Measurements from ENCODE around the gene FHOD3. TPM values are rescaled to one million over a fixed set of nuclear protein-coding genes. Genes with fewer than 3 reads are reported as not detected.

The FHOD3 gene
- total RNA-seq, 1 experiment from 2014 or later = 0.10 TPM

DNA sequence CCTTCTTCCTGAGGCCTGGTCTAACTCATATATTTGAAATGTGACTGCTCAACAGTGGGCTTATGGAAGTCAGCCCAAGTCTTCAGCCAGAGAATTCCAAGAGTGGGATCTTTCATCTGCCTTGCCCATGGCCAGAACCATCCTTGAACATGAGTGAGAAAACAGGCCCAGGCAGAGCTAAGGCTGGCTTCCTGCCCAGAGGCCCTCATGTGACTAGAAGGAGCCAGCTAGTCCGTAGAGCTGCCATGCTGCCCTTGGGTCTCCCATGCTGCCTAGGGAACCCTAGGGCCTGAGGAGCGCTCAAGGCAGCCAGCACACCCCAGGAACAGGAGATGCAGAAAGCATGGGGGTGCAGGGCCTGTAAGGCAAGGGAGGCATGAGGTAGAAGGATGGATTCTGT, 203.6 kb downstream of the FHOD3 start:
- H3K9me3 ChIP-seq (replicated peaks) = no peaks in the 10 kb centered on the region
- no peak overlapping the region for H3K4me3 ChIP-seq
- H3K27me3 ChIP-seq = no peaks in the 10 kb centered on the region
- DNase-seq = no peak
- H3K36me3 ChIP-seq = no peaks in the 10 kb centered on the region
- no peaks in the 10 kb centered on the region for H3K4me1 ChIP-seq
- H3K27ac ChIP-seq = no peak overlapping the region

DNA sequence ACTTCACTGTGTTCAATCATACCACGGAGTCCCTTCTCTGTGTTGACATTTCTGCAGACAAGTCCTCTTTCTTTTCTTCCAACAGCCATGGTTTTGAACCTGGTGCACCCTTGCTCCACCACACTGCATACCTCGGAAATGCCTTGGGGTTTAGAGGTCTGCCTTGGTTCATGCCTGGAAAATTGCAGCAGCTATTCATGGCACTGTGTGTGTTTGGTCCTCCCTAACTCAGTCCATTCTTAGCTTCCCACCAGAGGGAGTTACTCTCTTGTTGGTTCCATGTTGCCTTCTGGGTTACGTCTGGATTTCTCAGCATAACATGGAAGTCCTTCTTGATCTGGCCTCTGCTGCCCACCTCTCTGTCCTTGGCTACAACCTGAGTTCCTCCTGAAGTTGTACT, 206.0 kb downstream of the FHOD3 start:
- Histone ChIP-seq H3K4me3 (no peak overlapping the region), H3K27ac (no peak overlapping the region), H3K36me3 (no peaks in the 10 kb centered on the region), H3K9me3 (replicated peaks) (no peaks in the 10 kb centered on the region), H3K4me1 (no peaks in the 10 kb centered on the region), H3K27me3 (no peaks in the 10 kb centered on the region)
- DNase-seq = no peak

- no peak overlapping the region for H3K4me3 ChIP-seq
- H3K4me1 ChIP-seq = no peaks in the 10 kb centered on the region
- no peaks in the 10 kb centered on the region for H3K9me3 ChIP-seq (replicated peaks)
- H3K36me3 ChIP-seq = no peaks in the 10 kb centered on the region
- no peak overlapping the region for H3K27ac ChIP-seq
- no peaks in the 10 kb centered on the region for H3K27me3 ChIP-seq
- no peak for DNase-seq
These were observed 207.4 kb downstream of the FHOD3 start for GRCh38 chr18:36504928-36505327.

GRCh38 chr18:36505665-36506064, 208.2 kb downstream of the FHOD3 start:
- H3K9me3 ChIP-seq (replicated peaks) = no peaks in the 10 kb centered on the region
- no peak for DNase-seq
- no peaks in the 10 kb centered on the region for H3K27me3 ChIP-seq
- no peaks in the 10 kb centered on the region for H3K36me3 ChIP-seq
- H3K4me1 ChIP-seq = no peaks in the 10 kb centered on the region
- no peak overlapping the region for H3K4me3 ChIP-seq
- H3K27ac ChIP-seq = no peak overlapping the region

- H3K4me3 ChIP-seq = no peak overlapping the region
- H3K4me1 ChIP-seq = no peaks in the 10 kb centered on the region
- no peaks in the 10 kb centered on the region for H3K9me3 ChIP-seq (replicated peaks)
- no peaks in the 10 kb centered on the region for H3K36me3 ChIP-seq
- H3K27me3 ChIP-seq = no peaks in the 10 kb centered on the region
- no peak overlapping the region for H3K27ac ChIP-seq
- DNase-seq = peak in 1 of 2 experiments; percentile 2
These were observed 212.2 kb downstream of the FHOD3 start for GRCh38 chr18:36509646-36510197.

DNA sequence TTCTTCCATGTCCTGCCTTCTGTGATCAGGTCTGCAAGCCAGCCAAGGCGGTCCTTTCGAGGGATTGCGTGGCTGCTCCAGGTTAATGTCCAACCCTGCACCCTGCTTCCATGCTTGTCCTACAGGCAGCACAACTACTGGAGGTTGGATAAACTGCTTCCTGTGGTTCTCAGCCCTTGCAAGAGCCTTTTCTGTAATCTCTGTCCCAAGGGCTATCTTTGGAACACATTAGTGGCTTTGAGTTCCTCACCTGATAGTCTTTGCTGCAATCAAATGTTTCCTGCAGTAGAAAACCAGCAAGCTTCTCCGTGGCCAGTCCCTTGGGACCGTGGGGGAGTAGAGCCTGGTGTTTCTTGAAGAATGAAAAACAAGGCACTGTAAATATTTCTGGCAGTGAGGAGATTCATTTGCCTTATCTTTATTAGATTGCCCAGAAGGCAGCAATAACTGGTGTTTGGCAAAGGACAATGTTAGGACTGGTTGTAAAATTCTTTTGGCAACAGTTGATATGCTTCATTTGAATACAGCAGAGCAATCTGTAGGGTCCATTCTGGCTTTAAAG, 214.4 kb downstream of the FHOD3 start:
- no peak for DNase-seq
- H3K4me1 ChIP-seq = no peaks in the 10 kb centered on the region
- H3K27ac ChIP-seq = no peak overlapping the region
- no peak overlapping the region for H3K4me3 ChIP-seq
- H3K27me3 ChIP-seq = no peaks in the 10 kb centered on the region
- no peaks in the 10 kb centered on the region for H3K9me3 ChIP-seq (replicated peaks)
- H3K36me3 ChIP-seq = no peaks in the 10 kb centered on the region

GRCh38 chr18:36513556-36513955, 216.0 kb downstream of the FHOD3 start:
- Histone ChIP-seq H3K9me3 (replicated peaks) (no peaks in the 10 kb centered on the region), H3K4me1 (no peaks in the 10 kb centered on the region), H3K36me3 (no peaks in the 10 kb centered on the region), H3K27me3 (no peaks in the 10 kb centered on the region), H3K27ac (no peak overlapping the region), H3K4me3 (no peak overlapping the region)
- DNase-seq = no peak

GRCh38 chr18:36514778-36515177, 217.3 kb downstream of the FHOD3 start:
- Histone ChIP-seq H3K4me1 (no peaks in the 10 kb centered on the region), H3K4me3 (no peak overlapping the region), H3K9me3 (replicated peaks) (no peaks in the 10 kb centered on the region), H3K27ac (no peak overlapping the region), H3K27me3 (no peaks in the 10 kb centered on the region), H3K36me3 (no peaks in the 10 kb centered on the region)
- no peak for DNase-seq

- Histone ChIP-seq H3K4me1 (no peaks in the 10 kb centered on the region), H3K27ac (no peak overlapping the region), H3K9me3 (replicated peaks) (no peaks in the 10 kb centered on the region), H3K36me3 (no peaks in the 10 kb centered on the region), H3K27me3 (no peaks in the 10 kb centered on the region), H3K4me3 (no peak overlapping the region)
- DNase-seq = no peak
These were observed 218.7 kb downstream of the FHOD3 start for GRCh38 chr18:36516258-36516657.

GRCh38 chr18:36516726-36517125, 219.2 kb downstream of the FHOD3 start:
- no peaks in the 10 kb centered on the region for H3K9me3 ChIP-seq (replicated peaks)
- no peaks in the 10 kb centered on the region for H3K4me1 ChIP-seq
- H3K36me3 ChIP-seq = no peaks in the 10 kb centered on the region
- DNase-seq = no peak
- no peak overlapping the region for H3K4me3 ChIP-seq
- H3K27ac ChIP-seq = no peak overlapping the region
- H3K27me3 ChIP-seq = no peaks in the 10 kb centered on the region

GRCh38 chr18:36518839-36519238, 221.3 kb downstream of the FHOD3 start:
- Histone ChIP-seq H3K27me3 (no peaks in the 10 kb centered on the region), H3K27ac (no peak overlapping the region), H3K9me3 (replicated peaks) (no peaks in the 10 kb centered on the region), H3K4me1 (no peaks in the 10 kb centered on the region), H3K36me3 (no peaks in the 10 kb centered on the region), H3K4me3 (no peak overlapping the region)
- DNase-seq = no peak

- H3K27me3 ChIP-seq = no peaks in the 10 kb centered on the region
- no peaks in the 10 kb centered on the region for H3K4me1 ChIP-seq
- no peak for DNase-seq
- H3K27ac ChIP-seq = no peak overlapping the region
- no peaks in the 10 kb centered on the region for H3K36me3 ChIP-seq
- no peak overlapping the region for H3K4me3 ChIP-seq
- no peaks in the 10 kb centered on the region for H3K9me3 ChIP-seq (replicated peaks)
These were observed 221.8 kb downstream of the FHOD3 start for GRCh38 chr18:36519358-36519757.

- H3K27ac ChIP-seq = no peak overlapping the region
- no peak for DNase-seq
- H3K36me3 ChIP-seq = no peaks in the 10 kb centered on the region
- H3K27me3 ChIP-seq = no peaks in the 10 kb centered on the region
- no peaks in the 10 kb centered on the region for H3K4me1 ChIP-seq
- H3K9me3 ChIP-seq (replicated peaks) = no peaks in the 10 kb centered on the region
- H3K4me3 ChIP-seq = no peak overlapping the region
These were observed 225.0 kb downstream of the FHOD3 start for GRCh38 chr18:36522509-36522908.

GRCh38 chr18:36525913-36526312, 228.4 kb downstream of the FHOD3 start:
- no peak overlapping the region for H3K27ac ChIP-seq
- H3K9me3 ChIP-seq (replicated peaks) = no peaks in the 10 kb centered on the region
- DNase-seq = no peak
- H3K27me3 ChIP-seq = no peaks in the 10 kb centered on the region
- no peak overlapping the region for H3K4me3 ChIP-seq
- no peaks in the 10 kb centered on the region for H3K36me3 ChIP-seq
- no peaks in the 10 kb centered on the region for H3K4me1 ChIP-seq

- Histone ChIP-seq H3K36me3 (no peaks in the 10 kb centered on the region), H3K9me3 (replicated peaks) (no peaks in the 10 kb centered on the region), H3K4me1 (no peaks in the 10 kb centered on the region), H3K27me3 (no peaks in the 10 kb centered on the region), H3K4me3 (no peak overlapping the region), H3K27ac (no peak overlapping the region)
- DNase-seq = no peak
These were observed 229.1 kb downstream of the FHOD3 start for GRCh38 chr18:36526611-36527010.

DNA sequence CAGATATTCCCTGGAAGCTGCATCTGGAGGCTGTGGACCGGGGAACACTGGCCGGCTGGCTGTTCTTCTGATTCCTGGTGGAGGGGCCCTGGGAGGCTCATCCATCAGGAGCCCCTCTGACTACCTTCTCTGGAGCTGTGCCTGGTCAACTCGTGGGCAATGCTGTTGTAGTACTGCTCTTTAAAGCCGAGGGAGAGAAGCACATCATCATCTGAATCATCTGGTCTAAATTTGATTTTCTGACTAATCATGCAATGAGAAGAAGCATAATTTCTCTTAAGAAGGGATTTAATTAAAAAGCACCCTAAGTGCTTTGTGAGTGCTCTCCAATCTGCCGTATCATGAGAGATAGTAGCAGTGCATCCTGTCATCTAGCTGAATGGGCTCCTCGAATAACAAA, 229.5 kb downstream of the FHOD3 start:
- H3K36me3 ChIP-seq = no peaks in the 10 kb centered on the region
- H3K4me3 ChIP-seq = no peak overlapping the region
- no peaks in the 10 kb centered on the region for H3K27me3 ChIP-seq
- H3K9me3 ChIP-seq (replicated peaks) = no peaks in the 10 kb centered on the region
- no peak overlapping the region for H3K27ac ChIP-seq
- no peaks in the 10 kb centered on the region for H3K4me1 ChIP-seq
- no peak for DNase-seq
